Putamen (tissue), 1 donor: Measurements from ENCODE around the gene HACD3.

Experiments
- DNase-seq: peaks from one replicate; pipeline ENCODE4 v3.0.0-alpha.2; 2016; ENCODE audit warnings: low spot score

HACD3 gene, protein sequence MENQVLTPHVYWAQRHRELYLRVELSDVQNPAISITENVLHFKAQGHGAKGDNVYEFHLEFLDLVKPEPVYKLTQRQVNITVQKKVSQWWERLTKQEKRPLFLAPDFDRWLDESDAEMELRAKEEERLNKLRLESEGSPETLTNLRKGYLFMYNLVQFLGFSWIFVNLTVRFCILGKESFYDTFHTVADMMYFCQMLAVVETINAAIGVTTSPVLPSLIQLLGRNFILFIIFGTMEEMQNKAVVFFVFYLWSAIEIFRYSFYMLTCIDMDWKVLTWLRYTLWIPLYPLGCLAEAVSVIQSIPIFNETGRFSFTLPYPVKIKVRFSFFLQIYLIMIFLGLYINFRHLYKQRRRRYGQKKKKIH

DNA sequence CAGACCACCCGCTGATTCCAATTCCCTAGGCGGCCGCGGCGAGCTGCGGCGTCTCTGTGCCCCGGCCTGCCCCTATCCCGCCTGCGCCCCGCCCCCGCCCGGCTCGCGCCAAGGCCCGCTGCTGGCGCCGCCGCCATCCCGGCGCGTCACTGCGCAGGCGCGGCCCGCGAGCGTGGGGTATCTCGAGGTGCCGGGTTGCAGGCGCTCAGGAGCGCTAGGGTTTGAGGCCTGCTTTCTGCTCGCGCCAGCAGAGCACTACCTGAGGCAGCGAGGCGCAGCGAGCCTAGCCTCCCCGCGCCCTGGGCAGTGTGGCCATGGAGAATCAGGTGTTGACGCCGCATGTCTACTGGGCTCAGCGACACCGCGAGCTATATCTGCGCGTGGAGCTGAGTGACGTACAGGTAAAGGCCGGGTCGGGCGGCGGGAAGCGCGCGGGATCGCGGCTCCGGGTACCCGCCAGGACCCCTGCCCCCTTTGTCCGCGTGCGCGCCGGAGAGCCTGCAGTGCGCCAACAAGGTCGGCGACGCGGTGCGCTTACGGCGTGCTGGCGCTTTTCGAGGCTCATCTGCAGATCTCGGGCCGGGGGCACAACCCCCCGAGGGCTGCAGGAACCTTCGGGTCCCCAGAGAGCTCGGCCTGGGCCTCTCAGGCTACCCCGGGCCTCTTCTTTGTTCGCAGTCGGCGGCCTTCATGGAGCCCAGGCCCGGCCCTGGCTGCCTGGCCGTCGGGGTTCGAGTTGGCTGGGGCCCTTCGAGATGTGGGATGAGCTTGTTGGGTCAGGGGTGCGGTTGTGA, at the start of gene HACD3:
Gene HACD3, plus strand, starts transcription at position 146 of the 794 bp plus-strand sequence. Its CDS starts 169 bp downstream, at position 315.
- peak; percentile 89 for DNase-seq

DNA sequence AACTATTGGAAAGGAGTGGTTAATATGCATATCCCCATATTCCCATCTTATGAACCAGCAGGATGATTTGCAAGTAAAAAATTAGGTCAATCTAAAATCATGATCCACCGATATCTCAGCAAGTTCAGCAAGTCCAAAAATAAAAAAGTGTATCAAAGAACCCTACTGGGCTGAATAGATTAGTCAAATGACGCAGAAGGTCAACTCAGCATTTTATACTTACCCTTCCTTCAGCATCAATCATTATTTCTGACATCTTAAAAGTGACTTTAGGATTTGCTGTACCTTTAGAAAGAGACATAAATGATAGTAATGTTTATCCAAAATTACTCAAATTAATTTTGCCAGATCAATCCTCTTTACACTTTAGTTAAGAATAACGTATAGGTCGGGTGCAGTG, 45.4 kb upstream of the HACD3 start:
- DNase-seq, result no peak

DNA sequence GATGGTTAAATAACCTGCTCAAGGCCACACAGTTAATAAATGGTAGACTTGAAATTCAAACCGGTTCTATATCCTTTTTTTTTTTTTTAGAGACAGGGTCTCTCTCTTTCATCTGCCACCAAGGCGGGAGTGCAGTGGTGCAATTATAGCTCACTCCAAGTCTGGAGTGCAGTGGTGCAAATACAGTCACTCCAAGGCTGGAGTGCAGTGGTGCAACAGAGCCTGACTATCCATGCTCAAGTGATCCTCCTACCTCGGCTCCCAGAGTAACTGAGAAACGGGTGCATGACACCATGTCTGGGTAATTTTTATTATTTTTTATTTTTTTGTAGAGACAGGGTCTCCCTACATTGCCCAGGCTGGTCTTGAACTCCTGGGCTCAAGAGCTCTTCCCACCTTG, 36.2 kb upstream of the HACD3 start:
- DNase-seq, result no peak

DNA sequence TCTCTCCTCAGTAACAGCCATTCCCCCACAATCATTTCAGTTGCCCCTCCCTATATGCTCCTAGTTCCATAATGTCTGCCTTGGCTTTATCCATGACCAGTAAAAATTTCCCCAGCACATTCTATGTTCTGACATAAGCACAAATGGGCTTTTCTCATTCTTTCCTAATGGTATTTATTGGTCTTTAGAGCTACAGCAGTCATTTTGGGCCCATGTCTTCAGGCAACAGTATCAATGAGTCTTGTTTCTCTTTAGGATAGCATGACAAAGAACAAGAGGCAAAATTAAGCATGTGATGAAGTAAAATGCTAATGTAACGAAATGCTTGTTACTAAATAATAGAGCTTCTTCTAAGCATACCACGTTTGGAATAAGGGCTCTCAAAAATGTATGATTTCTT, 20.9 kb upstream of the HACD3 start:
- no peak for DNase-seq

DNA sequence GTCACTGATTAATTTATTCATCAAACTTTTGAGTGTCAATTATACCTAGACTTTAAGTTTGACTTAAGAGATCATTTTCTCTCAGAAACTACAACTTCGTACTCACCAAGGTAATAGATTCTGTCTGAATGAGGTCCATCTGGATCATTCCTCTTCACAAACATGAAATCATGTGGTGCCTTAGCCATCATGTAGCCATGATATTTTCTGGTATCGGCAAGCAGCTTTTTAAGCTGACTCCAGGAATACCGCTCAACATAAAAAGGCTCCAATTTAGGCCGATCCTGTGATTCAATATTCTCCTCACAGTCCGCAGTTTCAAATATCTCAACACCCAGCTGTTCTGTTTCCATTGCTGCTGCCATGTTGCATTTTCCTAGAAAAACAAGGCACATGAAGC, 18.1 kb upstream of the HACD3 start:
- no peak for DNase-seq

DNA sequence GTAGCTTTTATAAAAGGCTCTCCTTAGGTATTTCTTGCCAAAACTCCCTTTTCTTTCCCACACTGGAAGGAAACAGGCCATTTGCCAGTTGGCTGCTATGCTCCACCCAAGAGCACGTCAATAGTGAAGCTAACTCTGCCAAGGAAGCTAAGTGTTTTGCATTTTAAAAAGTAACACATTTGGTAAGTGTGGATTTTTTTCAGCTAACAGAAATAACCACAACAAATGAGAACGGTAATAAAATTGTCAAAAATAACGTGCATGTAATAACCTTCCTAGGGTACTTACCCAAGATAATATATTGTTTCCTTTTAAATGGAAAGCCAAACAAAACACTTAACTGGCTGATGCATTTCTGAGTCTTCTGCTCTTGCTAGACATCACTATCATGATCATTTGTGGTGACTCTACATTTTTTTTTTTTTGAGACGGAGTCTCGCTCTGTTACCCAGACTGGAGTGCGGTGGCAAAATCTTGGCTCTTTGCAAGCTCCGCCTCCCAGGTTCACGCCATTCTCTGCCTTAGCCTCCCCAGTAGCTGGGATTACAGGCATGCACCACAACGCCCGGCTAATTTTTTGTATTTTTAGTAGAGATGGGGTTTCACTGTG, 17.4 kb upstream of the HACD3 start:
- DNase-seq, result peak; percentile 67

DNA sequence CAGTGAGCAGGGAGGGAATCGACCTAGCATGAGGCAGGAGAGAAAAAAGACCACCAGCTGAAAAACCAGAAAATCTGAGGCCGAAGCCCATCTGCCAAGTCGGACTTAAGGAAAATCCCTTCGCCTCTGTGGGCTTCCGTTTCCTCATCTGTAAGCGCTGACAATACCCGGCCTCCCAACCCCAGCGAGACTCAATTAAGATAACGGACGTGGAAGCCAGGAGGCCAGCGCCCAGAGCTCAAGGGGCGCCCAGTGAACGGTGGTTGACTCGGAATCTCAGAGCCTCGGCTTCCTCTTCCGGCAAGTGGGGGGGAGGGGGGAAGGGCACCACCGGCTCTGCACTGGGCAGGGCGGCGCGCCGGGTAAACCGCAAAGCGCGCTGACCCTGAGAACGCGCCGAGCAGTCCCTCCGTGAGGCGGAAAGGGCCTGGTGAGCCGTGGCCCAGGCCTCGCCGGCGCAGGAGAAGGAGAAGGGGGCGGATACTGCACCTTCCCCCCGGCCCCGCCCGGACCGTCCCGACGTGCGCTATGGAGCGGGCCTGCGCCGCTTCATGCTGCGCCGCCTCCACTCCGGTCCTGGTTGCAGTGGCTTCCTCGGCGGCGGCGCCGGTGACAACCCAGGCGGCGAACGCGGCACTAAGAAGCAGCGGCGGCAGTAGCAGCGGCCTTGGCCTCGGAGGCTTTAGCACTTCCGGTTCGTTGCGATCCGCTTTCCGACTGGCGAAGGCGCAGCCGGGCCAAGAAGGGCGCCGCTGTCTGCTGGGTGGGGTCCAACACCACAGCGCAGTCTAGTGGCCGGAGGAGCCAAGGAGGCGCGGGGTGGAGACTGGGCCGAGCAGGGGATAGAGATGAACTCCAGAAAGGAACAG, 13.0 kb upstream of the HACD3 start, which contains the start of gene DPP8:
Gene DPP8, minus strand, starts transcription at position 693 of the 869 bp plus-strand sequence. CDS start 5,136 bp downstream, outside the sequence.
- peak; percentile 93 for DNase-seq

DNA sequence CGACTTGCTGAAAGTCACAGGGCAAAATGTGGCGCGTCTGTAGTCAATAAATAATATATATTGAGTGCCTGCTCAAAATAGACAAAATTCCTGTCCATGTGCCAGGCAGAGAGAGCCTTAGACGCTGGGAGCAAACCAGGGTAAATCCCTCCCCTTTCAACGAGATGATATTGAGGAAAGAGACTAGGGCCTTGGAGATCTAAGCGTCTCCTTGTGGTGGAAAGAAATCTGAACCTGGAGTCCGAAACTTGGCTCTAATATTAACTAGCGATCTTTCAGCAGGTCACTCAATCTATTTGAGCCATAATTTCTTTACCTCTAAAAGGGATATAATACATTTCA, 12.4 kb upstream of the HACD3 start:
- no peak for DNase-seq

DNA sequence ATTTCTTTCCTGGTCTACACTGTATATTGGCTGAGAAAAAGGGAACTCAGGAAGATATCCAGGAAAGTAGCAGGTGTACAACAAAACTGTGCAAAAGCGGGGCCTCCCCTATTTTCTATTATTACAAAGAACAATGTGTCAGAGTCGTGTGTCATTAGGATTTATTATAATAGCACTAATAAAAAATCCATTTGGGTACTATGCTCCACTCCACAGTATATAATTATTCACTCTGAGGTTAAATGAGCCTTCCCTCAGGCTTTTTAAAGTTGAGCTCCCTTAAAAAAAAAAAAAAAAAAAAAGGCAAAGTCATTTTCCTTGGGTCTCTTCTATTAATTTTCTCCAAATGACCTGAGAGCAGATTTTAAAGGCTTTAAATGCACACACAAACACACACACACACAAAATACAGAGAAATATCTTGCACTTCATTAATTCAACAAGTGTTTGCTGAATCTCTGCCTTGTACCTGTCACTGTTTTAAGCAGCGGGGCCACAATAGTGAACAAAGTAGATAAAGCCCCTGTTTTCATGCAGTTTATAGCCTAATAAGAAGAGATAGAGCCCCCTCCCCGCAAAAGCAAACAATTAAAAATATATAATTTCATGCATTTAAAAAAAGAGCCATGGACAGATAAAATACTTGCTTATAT, 11.5 kb upstream of the HACD3 start:
- no peak for DNase-seq

DNA sequence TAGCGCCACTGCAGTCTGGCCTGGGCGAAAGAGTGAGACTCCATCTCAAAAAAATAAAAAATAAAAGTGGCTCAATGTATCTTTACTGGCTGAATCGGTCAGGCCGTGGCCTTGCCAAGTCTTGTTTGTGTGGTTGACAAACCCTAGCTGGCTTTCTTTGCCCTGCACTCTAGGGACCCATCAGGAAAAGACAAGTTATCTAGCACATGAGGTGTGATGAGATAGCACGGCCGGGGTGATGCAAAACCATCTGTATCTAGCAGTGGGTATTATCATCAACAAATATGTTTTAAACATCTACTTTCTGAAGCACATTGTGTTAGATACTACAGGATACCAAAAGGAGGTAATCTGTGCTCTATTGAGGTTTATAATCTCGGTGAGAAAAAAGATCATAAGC, 8.9 kb upstream of the HACD3 start:
- no peak for DNase-seq

DNA sequence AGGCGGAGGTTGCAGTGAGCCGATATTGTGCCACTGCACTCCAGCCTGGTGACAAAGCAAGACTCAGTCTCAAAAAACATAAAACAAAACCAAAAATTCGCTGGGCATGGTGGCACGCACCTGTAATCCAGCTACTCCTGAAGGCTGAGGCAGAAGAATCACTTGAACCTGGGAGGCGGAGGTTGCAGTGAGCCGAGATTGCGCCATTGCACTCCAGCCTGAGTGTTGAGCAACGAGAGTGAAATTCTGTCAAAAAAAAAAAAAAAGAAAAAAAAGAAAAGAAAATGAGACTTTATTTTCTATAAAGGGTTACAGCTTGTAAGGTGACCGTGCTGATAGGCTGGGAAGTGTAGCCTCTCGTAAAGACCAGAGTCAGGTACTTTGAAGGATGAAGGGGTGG, 6.0 kb upstream of the HACD3 start:
- no peak for DNase-seq

DNA sequence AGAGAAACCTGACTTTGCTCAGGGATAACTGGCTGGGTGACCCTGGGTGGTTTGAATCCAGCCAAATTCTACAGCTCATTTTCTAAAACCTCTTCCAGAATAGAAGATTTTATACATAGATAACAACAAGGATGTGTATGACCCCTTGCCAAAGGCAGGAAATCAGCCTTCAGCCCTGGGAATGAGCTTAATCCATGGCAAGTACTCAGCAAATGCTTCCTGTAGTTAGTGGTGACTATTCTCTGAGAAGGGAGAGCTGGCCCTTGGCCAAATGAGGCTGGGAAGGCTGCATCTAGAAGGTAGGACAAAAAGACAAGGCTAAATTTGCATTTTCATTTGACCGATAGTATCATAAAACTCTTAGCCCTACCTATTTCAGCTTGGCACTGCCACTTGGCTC, 4.6 kb upstream of the HACD3 start:
- DNase-seq, result no peak

DNA sequence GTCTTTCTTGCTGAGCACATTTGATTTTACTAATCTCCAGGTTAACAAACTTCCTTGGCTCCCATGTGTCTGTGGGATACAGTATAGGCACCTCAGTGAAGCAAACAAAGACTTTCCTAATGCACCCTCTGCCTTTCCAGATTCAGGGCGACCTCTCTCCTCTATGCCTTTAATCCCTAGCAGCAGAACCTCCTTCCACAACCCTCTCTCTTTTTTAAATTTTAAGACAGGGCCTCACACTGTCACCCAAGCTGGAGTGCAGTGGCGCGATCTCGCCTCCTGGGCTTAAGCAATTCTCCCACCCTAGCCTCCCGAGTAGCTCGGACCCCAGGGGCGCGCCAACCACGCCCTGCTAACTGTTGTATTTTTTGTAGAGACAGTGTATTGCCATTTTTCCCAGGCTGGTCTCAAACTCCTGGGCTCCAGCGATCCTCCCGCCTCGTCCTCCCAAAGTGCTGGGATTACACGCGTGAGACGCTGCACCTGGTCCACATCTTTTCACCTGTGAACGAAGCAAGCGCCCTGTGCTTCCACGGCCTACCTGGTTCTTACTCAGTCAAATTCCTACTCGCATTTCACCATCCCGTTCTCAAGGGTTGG, 1.7 kb upstream of the HACD3 start:
- DNase-seq, result no peak

DNA sequence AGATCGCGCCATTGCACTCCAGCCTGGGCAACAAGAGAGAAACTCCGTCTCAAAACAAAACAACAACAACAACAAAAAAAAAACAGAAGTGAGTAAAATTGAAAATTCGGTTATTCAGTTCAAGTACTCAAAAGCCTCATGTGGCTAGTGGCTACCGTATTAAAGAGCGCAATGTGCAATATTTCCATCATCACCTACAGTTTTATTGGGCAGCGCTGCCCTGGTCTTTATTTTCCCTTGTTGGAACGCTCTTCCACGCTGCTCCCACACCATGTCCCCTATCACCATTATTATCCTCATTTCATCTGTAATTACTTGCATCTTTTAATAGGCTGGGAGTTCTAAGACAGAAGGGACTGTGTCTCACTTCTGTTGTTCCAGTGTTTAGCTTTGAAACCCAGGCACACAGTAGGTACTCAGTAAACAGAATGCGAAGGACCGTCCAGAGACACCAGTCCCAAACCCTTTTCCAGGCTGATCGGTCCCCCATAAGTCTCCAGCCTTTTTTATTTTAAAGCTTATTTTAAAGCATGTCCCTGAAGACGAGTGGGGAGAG, 423 bp upstream of the HACD3 start:
- DNase-seq, result no peak

DNA sequence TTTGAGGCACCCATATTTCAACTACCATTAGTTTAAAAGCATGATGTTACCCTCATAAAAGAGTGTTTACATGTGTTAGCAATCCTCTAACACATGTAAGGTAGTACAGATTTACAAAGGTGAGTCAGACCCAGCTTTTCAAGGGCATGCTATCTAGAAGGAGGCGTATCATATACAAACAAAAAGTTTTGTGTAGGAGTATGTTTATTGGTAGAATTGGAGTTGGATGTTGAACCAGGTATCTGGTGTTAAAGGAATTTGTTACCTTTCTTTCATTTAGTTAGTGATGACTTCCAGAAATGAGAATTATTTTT, 2.4 kb downstream of the HACD3 start:
- DNase-seq, result no peak

DNA sequence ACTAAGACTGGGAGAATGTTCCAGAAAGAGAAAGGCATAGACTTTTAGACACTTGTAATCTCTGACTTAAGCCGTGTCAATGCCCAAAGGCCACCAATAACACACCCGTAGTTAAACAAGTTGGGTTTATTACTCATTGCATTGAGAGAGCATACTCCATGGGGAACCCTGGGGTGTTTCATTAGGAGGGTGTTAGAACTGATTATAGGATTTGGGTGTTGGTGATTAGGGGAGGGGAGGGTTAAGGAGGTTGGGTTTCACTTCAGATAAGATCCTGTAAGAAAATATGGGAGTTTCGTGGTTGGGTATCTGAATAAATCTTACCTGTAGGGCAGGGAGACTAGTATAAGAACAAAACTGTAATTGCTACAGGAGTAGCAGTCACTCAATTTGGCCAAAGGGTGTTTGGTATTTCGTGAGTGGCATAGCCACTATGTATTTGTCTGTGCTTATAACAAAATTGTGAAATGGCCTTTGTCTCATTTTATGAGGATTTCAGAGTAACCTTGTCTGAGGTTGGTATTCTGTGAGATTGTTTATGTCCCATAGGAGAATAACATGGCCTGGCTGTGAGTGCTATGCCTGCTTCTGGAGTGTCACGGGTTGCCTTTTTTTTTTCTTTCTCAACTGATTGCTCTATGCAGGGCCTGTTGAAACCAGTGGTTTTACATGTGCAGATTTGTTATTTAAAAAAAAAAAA, 2.9 kb downstream of the HACD3 start:
- DNase-seq, result no peak

DNA sequence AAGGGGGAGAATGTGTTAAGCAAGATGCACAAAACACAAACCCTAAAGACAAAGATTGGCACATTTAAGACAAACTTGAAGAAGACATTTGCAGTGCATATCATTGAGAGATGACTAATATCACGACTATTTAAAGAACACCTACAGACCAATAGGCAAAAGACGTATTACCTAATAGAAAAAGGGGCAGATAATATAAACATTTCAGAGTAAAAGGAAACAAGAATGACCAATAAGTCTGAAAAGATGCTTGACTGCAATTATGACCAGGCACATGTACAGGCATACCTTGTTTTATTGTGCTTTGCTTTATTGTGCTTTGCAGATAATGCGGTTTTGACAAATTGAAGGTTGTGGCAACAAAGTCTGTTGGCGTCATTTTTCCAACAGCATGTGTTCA, 4.9 kb downstream of the HACD3 start:
- no peak for DNase-seq

DNA sequence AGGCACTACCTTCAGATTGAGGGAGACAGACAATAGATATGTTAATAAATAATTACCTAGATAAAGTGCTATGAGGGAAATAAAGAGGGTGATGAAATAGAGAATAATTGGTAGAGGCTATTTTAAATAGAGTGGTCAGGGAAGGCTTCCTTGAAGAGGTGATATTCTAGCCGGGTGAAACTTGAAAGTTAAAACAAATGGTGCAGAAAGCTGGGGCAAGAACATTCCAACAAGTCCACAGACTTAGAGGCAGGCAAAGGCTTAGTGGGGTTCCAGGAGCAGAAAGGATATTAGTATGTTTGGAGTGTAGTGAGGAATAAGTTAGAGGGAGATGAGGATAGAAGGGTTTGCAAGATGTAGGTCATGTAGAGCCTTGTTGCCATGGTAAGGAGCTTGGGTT, 10.1 kb downstream of the HACD3 start:
- no peak for DNase-seq

DNA sequence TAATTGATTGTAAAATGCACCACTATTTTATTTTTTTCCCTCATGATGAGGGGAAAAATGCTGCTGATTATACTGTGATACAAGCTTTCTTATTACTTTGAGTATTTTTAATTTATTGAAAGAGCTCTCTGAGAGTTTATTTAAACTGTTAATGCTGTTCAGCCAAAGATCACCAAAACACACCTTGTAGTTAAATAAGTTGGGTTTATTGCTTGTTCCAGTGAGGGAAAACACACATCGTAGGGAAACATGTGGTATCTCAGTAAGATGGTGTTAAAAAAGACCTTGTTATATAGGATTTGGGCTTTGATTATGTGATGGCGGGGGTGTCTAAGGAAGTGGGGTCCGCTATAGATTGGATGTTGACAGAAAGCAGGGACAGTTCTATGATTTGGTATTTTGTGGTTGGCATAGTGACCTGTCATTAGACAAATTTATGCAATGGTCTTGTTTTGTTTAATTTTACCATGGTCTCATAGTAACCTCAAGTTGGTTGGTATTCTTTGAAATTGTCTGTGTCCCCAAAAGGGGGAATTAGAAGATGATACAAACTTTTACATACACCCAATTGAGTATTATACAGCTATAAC, 11.1 kb downstream of the HACD3 start:
- no peak for DNase-seq

DNA sequence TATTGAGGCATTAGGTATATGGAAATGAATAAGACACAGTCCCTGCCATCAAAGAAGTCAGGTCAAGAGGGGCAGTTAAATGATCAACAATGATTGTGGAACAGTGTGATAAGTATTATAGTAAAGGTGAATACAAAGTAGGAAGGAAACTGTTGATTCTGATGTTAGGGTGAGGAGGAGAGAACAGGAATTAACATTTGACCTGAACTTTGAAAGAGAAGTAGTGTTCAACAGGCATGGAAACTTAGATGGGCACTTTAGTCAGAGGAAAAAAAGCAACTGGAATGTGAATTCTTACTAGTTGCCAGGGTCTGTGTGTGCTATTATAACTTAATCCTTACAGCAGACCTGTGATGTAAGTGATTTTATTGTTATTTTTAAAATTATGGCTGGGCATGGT, 17.6 kb downstream of the HACD3 start:
- no peak for DNase-seq
